ENCODE results near the gene ANKRD39. TPM values are rescaled to one million over a fixed set of nuclear protein-coding genes. Genes with fewer than 3 reads are reported as not detected.

The ANKRD39 gene
- total RNA-seq, 4 donors from 2014 or later = 13.3 to 20.4 (median 17.1) TPM

GRCh38 chr2:96878796-96879544 is 21.2 kb upstream of the ANKRD39 start:
- TF ChIP-seq POLR2AphosphoS5 (IDR thresholded peaks at IDR 0.05) (no peak), CTCF (IDR thresholded peaks at IDR 0.05) (no peak), EP300 (IDR thresholded peaks at IDR 0.05) (no peak), POLR2A (IDR thresholded peaks at IDR 0.05) (no peak)
- H3K9me3 ChIP-seq = no peaks in the 10 kb centered on the region
- no peaks in the 10 kb centered on the region for H3K27me3 ChIP-seq
- peaks cover 0 to 17% (median 11%) of the 10 kb centered on the region in 3 donors for H3K4me1 ChIP-seq
- no peak overlapping the region for H3K4me3 ChIP-seq
- 60 to 80% methylated on average over 1 to 3 of the region's 22 CpGs for WGBS, 2 donors (ENCODE audit: low coverage in 1 of 2)
- no peaks in the 10 kb centered on the region for H3K36me3 ChIP-seq
- no peak for ATAC-seq
- H3K27ac ChIP-seq = no peak overlapping the region

GRCh38 chr2:96878171-96878570 is 20.4 kb upstream of the ANKRD39 start:
- Histone ChIP-seq H3K9me3 (no peaks in the 10 kb centered on the region), H3K27ac (no peak overlapping the region), H3K27me3 (no peaks in the 10 kb centered on the region), H3K4me3 (no peak overlapping the region), H3K36me3 (no peaks in the 10 kb centered on the region), H3K4me1 (peaks cover 0 to 25% (median 14%) of the 10 kb centered on the region in 3 donors)
- ATAC-seq = no peak
- TF ChIP-seq POLR2A (IDR thresholded peaks at IDR 0.05) (no peak), EP300 (IDR thresholded peaks at IDR 0.05) (no peak), CTCF (IDR thresholded peaks at IDR 0.05) (no peak), POLR2AphosphoS5 (IDR thresholded peaks at IDR 0.05) (no peak)
- WGBS, 2 donors (ENCODE audit: low coverage in 1 of 2) = 60 to 100% methylated on average over 1 to 2 of the region's 7 CpGs

GRCh38 chr2:96877631-96878092 is 19.8 kb upstream of the ANKRD39 start:
- ATAC-seq = no peak
- H3K4me3 ChIP-seq = no peak overlapping the region
- H3K27me3 ChIP-seq = no peaks in the 10 kb centered on the region
- no peak overlapping the region for H3K27ac ChIP-seq
- TF ChIP-seq POLR2AphosphoS5 (IDR thresholded peaks at IDR 0.05) (no peak), EP300 (IDR thresholded peaks at IDR 0.05) (no peak), CTCF (IDR thresholded peaks at IDR 0.05) (no peak), POLR2A (IDR thresholded peaks at IDR 0.05) (no peak)
- H3K4me1 ChIP-seq = peaks cover 0 to 30% (median 17%) of the 10 kb centered on the region in 3 donors
- no peaks in the 10 kb centered on the region for H3K9me3 ChIP-seq
- WGBS, 2 donors (ENCODE audit: low coverage in 1 of 2) = 86% methylated on average over 11 of the region's 15 CpGs; no CpG with 5 or more reads in 1 of the 2 donors
- H3K36me3 ChIP-seq = no peaks in the 10 kb centered on the region

GRCh38 chr2:96877042-96877451 is 19.2 kb upstream of the ANKRD39 start:
- no peak for ATAC-seq
- no peak for TF ChIP-seq CTCF (IDR thresholded peaks at IDR 0.05)
- TF ChIP-seq POLR2A (IDR thresholded peaks at IDR 0.05) = no peak
- no peak for TF ChIP-seq EP300 (IDR thresholded peaks at IDR 0.05)
- no peak for TF ChIP-seq POLR2AphosphoS5 (IDR thresholded peaks at IDR 0.05)
- WGBS, 2 donors (ENCODE audit: low coverage in 1 of 2) = 78 to 80% methylated on average over 1 to 5 of the region's 6 CpGs

More at GRCh38 chr2:96877042-96877451, 19.2 kb upstream of the ANKRD39 start:
- Histone ChIP-seq H3K4me1 (peaks cover 0 to 31% (median 17%) of the 10 kb centered on the region in 3 donors), H3K4me3 (no peak overlapping the region), H3K9me3 (no peaks in the 10 kb centered on the region), H3K36me3 (no peaks in the 10 kb centered on the region), H3K27me3 (no peaks in the 10 kb centered on the region), H3K27ac (no peak overlapping the region)

Data from gastroesophageal sphincter (tissue), 4 donors.